IMR-90 (cell line): ENCODE data around the gene MZF1. TPM values are rescaled to one million over a fixed set of nuclear protein-coding genes. Genes with fewer than 3 reads are reported as not detected.

ENCODE experiments used
- ATAC-seq: fragments of 200-7000 bp; cut with Tn5 transposase; 2 replicates; pipeline ENCODE4 v1.9.1; 2020; ENCODE audit warnings: low read depth, mild to moderate bottlenecking, moderate library complexity
- BruUV-seq: library from RNA; stranded (reverse); fragments of 400-500 nt; replicated peaks from 2 replicates; lab custom pipeline; 2021; lab: Mats Ljungman, UMichigan
- CTCF ChIA-PET: fragments of 300-600 bp; formaldehyde crosslinking; extraction: SDS; loops from one replicate; lab custom pipeline; 2021; ENCODE audit warnings: antibody characterized with exemption; lab: Yijun Ruan, JAX
- POLR2A ChIA-PET: fragments of 300-600 bp; sonication (Branson Sonifier 250); formaldehyde crosslinking; loops from one replicate; lab custom pipeline; 2022; ENCODE audit warnings: antibody characterized with exemption; ENCODE audit not compliant: unreplicated experiment; lab: Charles Lee
- DNase-seq: peaks from one replicate; pipeline ENCODE4 v3.0.0; 2013
- H2AFZ ChIP-seq: replicated peaks from 2 replicates; pipeline ENCODE3; 2013; ENCODE audit warnings: low read length, mild to moderate bottlenecking; ENCODE audit not compliant: poor library complexity
- H2AK5ac ChIP-seq: 2 replicates; pipeline ENCODE4 v1.6.1; 2013; ENCODE audit warnings: low read depth, low read length, inconsistent platforms
- H2AK9ac ChIP-seq: replicated peaks from 2 replicates; pipeline ENCODE3; 2013; ENCODE audit warnings: mild to moderate bottlenecking, low read depth, low read length, moderate library complexity; ENCODE audit not compliant: poor library complexity
- H2BK120ac ChIP-seq: 2 replicates; pipeline ENCODE4 v1.6.1; 2013; ENCODE audit warnings: low read depth, low read length, inconsistent platforms
- H2BK15ac ChIP-seq: 3 replicates; pipeline ENCODE4 v1.6.1; 2013; ENCODE audit warnings: low read depth, low read length, inconsistent platforms
- H2BK20ac ChIP-seq: 2 replicates; pipeline ENCODE4 v1.6.1; 2013; ENCODE audit warnings: low read depth, mild to moderate bottlenecking, inconsistent platforms, low read length, moderate library complexity
- H2BK5ac ChIP-seq: 2 replicates; pipeline ENCODE4 v1.6.1; 2013; ENCODE audit warnings: mild to moderate bottlenecking, low read depth, low read length, inconsistent platforms; ENCODE audit not compliant: poor library complexity, severe bottlenecking
- H3K14ac ChIP-seq: replicated peaks from 2 replicates; pipeline ENCODE4 v1.6.1; 2013; ENCODE audit warnings: low read depth, low read length, inconsistent platforms
- H3K18ac ChIP-seq: 2 replicates; pipeline ENCODE4 v1.6.1; 2013; ENCODE audit warnings: low read depth, low read length, control low read depth
- H3K23ac ChIP-seq: 2 replicates; pipeline ENCODE4 v1.6.1; 2013; ENCODE audit warnings: low read depth, low read length, inconsistent platforms
- H3K27ac ChIP-seq: 2 replicates; pipeline ENCODE4 v1.5.1; 2013; ENCODE audit warnings: mild to moderate bottlenecking, control low read depth, low read length; ENCODE audit not compliant: insufficient read depth
- H3K27me3 ChIP-seq: 2 replicates; pipeline ENCODE4 v1.6.1; 2013; ENCODE audit warnings: low read length; ENCODE audit not compliant: control insufficient read depth, insufficient read depth
- H3K36me3 ChIP-seq: 2 replicates; pipeline ENCODE4 v1.6.1; 2013; ENCODE audit warnings: low read length, mixed read lengths; ENCODE audit not compliant: control insufficient read depth, insufficient read depth
- H3K4ac ChIP-seq: 2 replicates; pipeline ENCODE4 v1.6.1; 2013; ENCODE audit warnings: low read depth, low read length, inconsistent platforms
- H3K4me1 ChIP-seq: 2 replicates; pipeline ENCODE4 v1.6.1; 2013; ENCODE audit warnings: low read length, mixed read lengths; ENCODE audit not compliant: control insufficient read depth, insufficient read depth
- H3K4me2 ChIP-seq: 2 replicates; pipeline ENCODE4 v1.6.1; 2013; ENCODE audit warnings: low read depth, mild to moderate bottlenecking, control low read depth, low read length, moderate library complexity
- H3K4me3 ChIP-seq: 2 replicates; pipeline ENCODE4 v1.5.1; 2013; ENCODE audit warnings: low read depth, mild to moderate bottlenecking, control low read depth, low read length, moderate library complexity; ENCODE audit not compliant: insufficient read depth
- H3K56ac ChIP-seq: 2 replicates; pipeline ENCODE4 v1.6.1; 2013; ENCODE audit warnings: low read length, inconsistent platforms; ENCODE audit not compliant: insufficient read depth; ENCODE audit errors: extremely low read depth
- H3K79me1 ChIP-seq, 2 experiments: 2 replicates each; pipeline ENCODE4 v1.6.1; 2013; ENCODE audit warnings: low read length in 2 of 2, inconsistent platforms in 1 of 2, low read depth in 1 of 2
- H3K9ac ChIP-seq: 2 replicates; pipeline ENCODE4 v1.6.1; 2013; ENCODE audit warnings: low read depth, low read length, control low read depth
- H3K9me1 ChIP-seq: 2 replicates; pipeline ENCODE4 v1.6.1; 2013; ENCODE audit warnings: low read length, inconsistent platforms; ENCODE audit not compliant: insufficient read depth
- H3K9me3 ChIP-seq: 2 replicates; pipeline ENCODE4 v1.6.1; 2013; ENCODE audit warnings: low read length; ENCODE audit not compliant: control insufficient read depth, insufficient read depth
- H4K20me1 ChIP-seq: 2 replicates; pipeline ENCODE4 v1.6.1; 2013; ENCODE audit warnings: low read length, inconsistent platforms; ENCODE audit not compliant: insufficient read depth
- H4K5ac ChIP-seq: 2 replicates; pipeline ENCODE4 v1.6.1; 2013; ENCODE audit warnings: mild to moderate bottlenecking, low read depth, low read length, control low read depth
- H4K8ac ChIP-seq, 2 experiments: 2 replicates each; pipeline ENCODE4 v1.6.1; 2013; ENCODE audit warnings: low read depth in 2 of 2, low read length in 2 of 2, control low read depth in 1 of 2, inconsistent platforms in 1 of 2
- H4K91ac ChIP-seq: 2 replicates; pipeline ENCODE4 v1.6.1; 2013; ENCODE audit warnings: low read depth, low read length, inconsistent platforms; ENCODE audit not compliant: insufficient read depth
- BHLHE40 ChIP-seq: fragments of 150-350 bp; IDR thresholded peaks from 2 replicates; pipeline ENCODE4 v1.6.1; 2016; ENCODE audit warnings: mild to moderate bottlenecking, low read depth, low read length
- CEBPB ChIP-seq: IDR thresholded peaks from 2 replicates; pipeline ENCODE4 v1.6.1; 2012; ENCODE audit warnings: low read depth, low read length, improper control_type of control experiment
- CHD1 ChIP-seq: IDR thresholded peaks from 2 replicates; pipeline ENCODE4 v1.6.1; 2012; ENCODE audit warnings: low read depth, low read length, improper control_type of control experiment
- MAFK ChIP-seq: IDR thresholded peaks from 2 replicates; pipeline ENCODE4 v1.6.1; 2012; ENCODE audit warnings: low read depth, low read length, improper control_type of control experiment
- MAZ ChIP-seq: IDR thresholded peaks from 2 replicates; pipeline ENCODE4 v1.6.1; 2012; ENCODE audit warnings: low read depth, mild to moderate bottlenecking, low read length, improper control_type of control experiment, moderate library complexity, borderline replicate concordance
- NFE2L2 ChIP-seq: fragments of 150-350 bp; IDR thresholded peaks from 2 replicates; pipeline ENCODE4 v1.6.1; 2016; ENCODE audit warnings: low read depth, mild to moderate bottlenecking, low read length
- POLR2A ChIP-seq: IDR thresholded peaks from 2 replicates; pipeline ENCODE4 v1.6.1; 2012; ENCODE audit warnings: mild to moderate bottlenecking, low read depth, low read length
- RAD21 ChIP-seq: IDR thresholded peaks from 2 replicates; pipeline ENCODE4 v1.6.1; 2012; ENCODE audit warnings: low read length, improper control_type of control experiment
- RCOR1 ChIP-seq: IDR thresholded peaks from 2 replicates; pipeline ENCODE4 v1.6.1; 2012; ENCODE audit warnings: mild to moderate bottlenecking, low read length, improper control_type of control experiment; ENCODE audit not compliant: insufficient replicate concordance
- RFX5 ChIP-seq: IDR thresholded peaks from 2 replicates; pipeline ENCODE4 v1.8.0; 2012; ENCODE audit warnings: low read depth, mild to moderate bottlenecking, low read length, moderate library complexity
- SMC3 ChIP-seq: fragments of 150-350 bp; IDR thresholded peaks from 2 replicates; pipeline ENCODE4 v1.6.1; 2016; ENCODE audit warnings: low read depth, mild to moderate bottlenecking, antibody characterized with exemption, low read length, moderate library complexity
- WGBS, 2 experiments: methylation state at CpG; one replicate each; pipeline versions ENCODE4 v1.1.5 to v1.1.7; 2013; ENCODE audit warnings: missing lambda C conversion rate in 2 of 2; ENCODE audit not compliant: insufficient read length in 1 of 2; ENCODE audit errors: extremely low coverage in 2 of 2; 5-methylcytosine and 5-hydroxymethylcytosine counted together
- dilution Hi-C: fragments of 300-500 bp; cut with HindIII; formaldehyde crosslinking; loops from one replicate; pipeline ENCODE4 v1.14.3; 2018; ENCODE audit warnings: low sequenced_read_pairs; ENCODE audit not compliant: unreplicated experiment
- in situ Hi-C: fragments of 300-500 bp; cut with MboI; formaldehyde crosslinking; loops from 3 replicates; pipeline ENCODE4 v1.14.3; 2019; ENCODE audit warnings: low sequenced_read_pairs, inconsistent platforms, mixed read lengths
- intact Hi-C: fragments of 100-400 bp; cut with micrococcal nuclease; formaldehyde crosslinking; loops from 2 replicates; pipeline ENCODE4 v1.10.0; 2022
- polyA plus RNA-seq, 3 experiments: library from polyadenylated mRNA; depleted of rRNA; stranded (reverse); fragments of >200 nt; gene quantifications; 2 replicates each; pipeline ENCODE4 v1.2.3, GENCODE V29; 2012; ENCODE audit warnings: low replicate concordance in 1 of 3
- total RNA-seq: library from RNA; depleted of rRNA; stranded (reverse); fragments of >200 nt; gene quantifications from 2 replicates; pipeline ENCODE4 v1.2.3, GENCODE V29; 2012
- TF ChIP-seq, protein P1 (sequence below): fragments of 150-350 bp; IDR thresholded peaks from 2 replicates; pipeline ENCODE4 v1.6.1; 2016; ENCODE audit warnings: low read depth, mild to moderate bottlenecking, low read length, moderate library complexity, borderline replicate concordance
- TF ChIP-seq, protein P2 (sequence below): fragments of 150-350 bp; IDR thresholded peaks from 2 replicates; pipeline ENCODE4 v1.6.1; 2017; ENCODE audit warnings: mild to moderate bottlenecking, antibody characterized with exemption, low read length, low read depth

The MZF1 gene
- total and polyA plus RNA-seq, 2 of the 4 experiments (the other 2 are of a cell fraction), result 3.4 to 15.0 TPM

DNA sequence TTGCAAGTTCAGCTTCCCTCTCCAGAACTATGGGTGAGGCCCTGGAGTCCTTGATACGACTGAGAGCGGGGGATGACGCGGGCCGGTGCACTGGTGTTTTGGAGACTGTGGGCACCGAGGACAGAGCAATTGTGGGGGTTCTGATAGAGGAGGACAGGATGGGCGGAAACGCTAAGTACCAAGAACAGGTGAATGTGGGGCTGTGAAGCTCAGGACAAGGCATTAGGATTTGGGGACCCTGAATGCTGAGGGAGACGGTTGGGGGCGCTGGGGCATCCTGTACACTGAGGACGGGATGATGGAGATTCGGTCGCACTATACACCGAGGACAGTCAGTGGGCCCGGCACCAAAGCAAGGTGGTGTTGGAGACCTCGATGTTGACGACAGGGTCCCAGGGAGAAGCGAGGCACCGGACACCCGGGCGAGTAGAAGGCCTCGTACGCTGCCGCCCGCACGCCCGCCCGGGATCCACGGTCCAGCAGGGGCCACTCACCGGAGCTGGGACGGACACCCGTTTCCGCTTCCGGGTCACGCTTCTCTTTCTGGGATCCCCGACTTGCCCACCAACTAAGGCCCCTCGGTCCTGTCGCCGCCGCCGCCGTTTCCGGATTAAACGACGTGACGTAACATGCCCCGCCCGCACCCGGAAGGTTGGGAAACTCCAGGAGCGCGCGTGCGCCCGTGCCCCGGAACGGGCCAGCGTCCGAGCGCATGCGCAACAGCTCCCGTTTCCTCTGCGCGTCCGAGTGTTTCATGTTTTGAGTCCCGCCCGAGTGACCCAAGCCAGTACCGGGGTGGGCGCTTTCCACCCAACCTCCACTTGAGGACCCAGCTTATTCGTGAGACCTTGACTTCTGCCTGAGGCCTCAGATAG lies 18.4 kb downstream of the MZF1 start, which contains the start of gene CHMP2A:
Gene CHMP2A, minus strand, starts transcription at position 612 of the 875 bp plus-strand sequence. CDS start 893 bp downstream, outside the sequence.
- Histone ChIP-seq H3K23ac (peak within 1 kb of the TSS; percentile 86), H3K36me3 (peaks cover 42% of the 10 kb centered on the region), H2AK5ac (peak within 1 kb of the TSS; percentile 96), H3K27me3 (no peaks in the 10 kb centered on the region), H3K9me3 (no peaks in the 10 kb centered on the region), H4K91ac (peak within 1 kb of the TSS; percentile 91), H4K20me1 (peaks cover 33% of the 10 kb centered on the region), H3K4me3 (peak within 1 kb of the TSS; percentile 55), H3K27ac (peak within 1 kb of the TSS; percentile 82), H2AK9ac (peak within 1 kb of the TSS; percentile 100), H2AFZ (peak within 1 kb of the TSS; percentile 96), H3K79me1 (peaks cover 21 to 66% of the 10 kb centered on the region in 2 experiments), H3K4ac (peak within 1 kb of the TSS; percentile 95), H4K5ac (peak within 1 kb of the TSS; percentile 80), H4K8ac (peak within 1 kb of the TSS; percentile 97 to 99), H2BK120ac (peak within 1 kb of the TSS; percentile 49), H3K14ac (peak within 1 kb of the TSS; percentile 97), H2BK20ac (no peak within 1 kb of the TSS), H3K9ac (peak within 1 kb of the TSS; percentile 74), H2BK5ac (peak within 1 kb of the TSS; percentile 81), H3K4me1 (peaks cover 19% of the 10 kb centered on the region), H3K4me2 (peak within 1 kb of the TSS; percentile 90), H3K18ac (peak within 1 kb of the TSS; percentile 30; the same call in 1 of the 2 replicates), H3K9me1 (peaks cover 19% of the 10 kb centered on the region), H3K56ac (peak within 1 kb of the TSS; percentile 40), H2BK15ac (no peak within 1 kb of the TSS)
- ATAC-seq, result peak; percentile 30
- CTCF ChIA-PET, result no interaction called here
- in situ Hi-C loops (no loop called here), intact Hi-C loops (no loop called here), dilution Hi-C loops (no loop called here)
- BruUV-seq, result no TSS peak
- 2% methylated on average over 48 of the region's 69 CpGs; no CpG with 5 or more reads in 1 of the 2 experiments for WGBS, 2 experiments
- peak; percentile 95 for DNase-seq
- POLR2A ChIA-PET, result interaction anchor here (0.6 kb wide), 1 partner anchor 11 kb away, joined by 3 read pairs; the partner anchor contains the start of gene TRIM28
- TF ChIP-seq RAD21 (0 out of 2 replicates have a peak, but pooled peaks have one; percentile 10), RCOR1 (no peak), CHD1 (no peak), BHLHE40 (peak; percentile 84), POLR2A (peak; percentile 63), MAZ (peak; percentile 98), MAFK (no peak), SMC3 (no peak), RFX5 (no peak), NFE2L2 (no peak), CEBPB (peak; percentile 97)
- TF ChIP-seq, protein P1, sequence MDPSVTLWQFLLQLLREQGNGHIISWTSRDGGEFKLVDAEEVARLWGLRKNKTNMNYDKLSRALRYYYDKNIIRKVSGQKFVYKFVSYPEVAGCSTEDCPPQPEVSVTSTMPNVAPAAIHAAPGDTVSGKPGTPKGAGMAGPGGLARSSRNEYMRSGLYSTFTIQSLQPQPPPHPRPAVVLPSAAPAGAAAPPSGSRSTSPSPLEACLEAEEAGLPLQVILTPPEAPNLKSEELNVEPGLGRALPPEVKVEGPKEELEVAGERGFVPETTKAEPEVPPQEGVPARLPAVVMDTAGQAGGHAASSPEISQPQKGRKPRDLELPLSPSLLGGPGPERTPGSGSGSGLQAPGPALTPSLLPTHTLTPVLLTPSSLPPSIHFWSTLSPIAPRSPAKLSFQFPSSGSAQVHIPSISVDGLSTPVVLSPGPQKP, result no peak
- TF ChIP-seq, protein P2, sequence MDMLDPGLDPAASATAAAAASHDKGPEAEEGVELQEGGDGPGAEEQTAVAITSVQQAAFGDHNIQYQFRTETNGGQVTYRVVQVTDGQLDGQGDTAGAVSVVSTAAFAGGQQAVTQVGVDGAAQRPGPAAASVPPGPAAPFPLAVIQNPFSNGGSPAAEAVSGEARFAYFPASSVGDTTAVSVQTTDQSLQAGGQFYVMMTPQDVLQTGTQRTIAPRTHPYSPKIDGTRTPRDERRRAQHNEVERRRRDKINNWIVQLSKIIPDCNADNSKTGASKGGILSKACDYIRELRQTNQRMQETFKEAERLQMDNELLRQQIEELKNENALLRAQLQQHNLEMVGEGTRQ, result peak; percentile 35; the same call in 1 of the 2 replicates
